ENCODE data around the gene ST14. TPM values are rescaled to one million over a fixed set of nuclear protein-coding genes. Genes with fewer than 3 reads are reported as not detected.

ST14 gene
- total RNA-seq, 1 experiment from 2014 or later, result 33.9 TPM

- ChIA-PET CTCF (interaction anchor here (1.1 kb wide), 1 partner anchor 45 kb away, joined by 3 read pairs; no protein-coding TSS in a partner anchor), POLR2A (no interaction called here)
- H3K4me3 Mint-ChIP-seq, result no peak overlapping the region
- H3K27me3 Mint-ChIP-seq (ENCODE audit: low read depth), result no peaks in the 10 kb centered on the region
- TF ChIP-seq, protein P1, sequence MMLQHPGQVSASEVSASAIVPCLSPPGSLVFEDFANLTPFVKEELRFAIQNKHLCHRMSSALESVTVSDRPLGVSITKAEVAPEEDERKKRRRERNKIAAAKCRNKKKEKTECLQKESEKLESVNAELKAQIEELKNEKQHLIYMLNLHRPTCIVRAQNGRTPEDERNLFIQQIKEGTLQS (CRISPR knock-in tag; conservative IDR thresholded peaks at IDR 0.05), result no peak
- TF ChIP-seq NR2C2 (CRISPR knock-in tag; IDR thresholded peaks at IDR 0.05) (no peak), CREB1 (CRISPR knock-in tag; IDR thresholded peaks at IDR 0.05) (no peak), GTF2I (CRISPR knock-in tag; conservative IDR thresholded peaks at IDR 0.05) (no peak), NR3C1 (CRISPR knock-in tag; conservative IDR thresholded peaks at IDR 0.05; ENCODE audit: low read depth) (no peak), PRRX2 (CRISPR knock-in tag; IDR thresholded peaks at IDR 0.05) (no peak), E2F1 (CRISPR knock-in tag; IDR thresholded peaks at IDR 0.05) (no peak), TP53 (CRISPR knock-in tag; IDR thresholded peaks at IDR 0.05) (no peak), MYBL2 (CRISPR knock-in tag; IDR thresholded peaks at IDR 0.05) (no peak), EMX1 (CRISPR knock-in tag; IDR thresholded peaks at IDR 0.05) (no peak), ZNF416 (CRISPR knock-in tag; IDR thresholded peaks at IDR 0.05) (no peak), JUN (CRISPR knock-in tag; IDR thresholded peaks at IDR 0.05) (no peak)
- TF ChIP-seq, protein P2, sequence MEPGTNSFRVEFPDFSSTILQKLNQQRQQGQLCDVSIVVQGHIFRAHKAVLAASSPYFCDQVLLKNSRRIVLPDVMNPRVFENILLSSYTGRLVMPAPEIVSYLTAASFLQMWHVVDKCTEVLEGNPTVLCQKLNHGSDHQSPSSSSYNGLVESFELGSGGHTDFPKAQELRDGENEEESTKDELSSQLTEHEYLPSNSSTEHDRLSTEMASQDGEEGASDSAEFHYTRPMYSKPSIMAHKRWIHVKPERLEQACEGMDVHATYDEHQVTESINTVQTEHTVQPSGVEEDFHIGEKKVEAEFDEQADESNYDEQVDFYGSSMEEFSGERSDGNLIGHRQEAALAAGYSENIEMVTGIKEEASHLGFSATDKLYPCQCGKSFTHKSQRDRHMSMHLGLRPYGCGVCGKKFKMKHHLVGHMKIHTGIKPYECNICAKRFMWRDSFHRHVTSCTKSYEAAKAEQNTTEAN (CRISPR knock-in tag; IDR thresholded peaks at IDR 0.05), result no peak
- TF ChIP-seq, protein P3, sequence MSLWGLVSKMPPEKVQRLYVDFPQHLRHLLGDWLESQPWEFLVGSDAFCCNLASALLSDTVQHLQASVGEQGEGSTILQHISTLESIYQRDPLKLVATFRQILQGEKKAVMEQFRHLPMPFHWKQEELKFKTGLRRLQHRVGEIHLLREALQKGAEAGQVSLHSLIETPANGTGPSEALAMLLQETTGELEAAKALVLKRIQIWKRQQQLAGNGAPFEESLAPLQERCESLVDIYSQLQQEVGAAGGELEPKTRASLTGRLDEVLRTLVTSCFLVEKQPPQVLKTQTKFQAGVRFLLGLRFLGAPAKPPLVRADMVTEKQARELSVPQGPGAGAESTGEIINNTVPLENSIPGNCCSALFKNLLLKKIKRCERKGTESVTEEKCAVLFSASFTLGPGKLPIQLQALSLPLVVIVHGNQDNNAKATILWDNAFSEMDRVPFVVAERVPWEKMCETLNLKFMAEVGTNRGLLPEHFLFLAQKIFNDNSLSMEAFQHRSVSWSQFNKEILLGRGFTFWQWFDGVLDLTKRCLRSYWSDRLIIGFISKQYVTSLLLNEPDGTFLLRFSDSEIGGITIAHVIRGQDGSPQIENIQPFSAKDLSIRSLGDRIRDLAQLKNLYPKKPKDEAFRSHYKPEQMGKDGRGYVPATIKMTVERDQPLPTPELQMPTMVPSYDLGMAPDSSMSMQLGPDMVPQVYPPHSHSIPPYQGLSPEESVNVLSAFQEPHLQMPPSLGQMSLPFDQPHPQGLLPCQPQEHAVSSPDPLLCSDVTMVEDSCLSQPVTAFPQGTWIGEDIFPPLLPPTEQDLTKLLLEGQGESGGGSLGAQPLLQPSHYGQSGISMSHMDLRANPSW (CRISPR knock-in tag; conservative IDR thresholded peaks at IDR 0.05; ENCODE audit: low read depth), result no peak
- TF ChIP-seq, protein P4, sequence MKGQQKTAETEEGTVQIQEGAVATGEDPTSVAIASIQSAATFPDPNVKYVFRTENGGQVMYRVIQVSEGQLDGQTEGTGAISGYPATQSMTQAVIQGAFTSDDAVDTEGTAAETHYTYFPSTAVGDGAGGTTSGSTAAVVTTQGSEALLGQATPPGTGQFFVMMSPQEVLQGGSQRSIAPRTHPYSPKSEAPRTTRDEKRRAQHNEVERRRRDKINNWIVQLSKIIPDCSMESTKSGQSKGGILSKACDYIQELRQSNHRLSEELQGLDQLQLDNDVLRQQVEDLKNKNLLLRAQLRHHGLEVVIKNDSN (CRISPR knock-in tag; IDR thresholded peaks at IDR 0.05), result no peak
- TF ChIP-seq, protein P5, sequence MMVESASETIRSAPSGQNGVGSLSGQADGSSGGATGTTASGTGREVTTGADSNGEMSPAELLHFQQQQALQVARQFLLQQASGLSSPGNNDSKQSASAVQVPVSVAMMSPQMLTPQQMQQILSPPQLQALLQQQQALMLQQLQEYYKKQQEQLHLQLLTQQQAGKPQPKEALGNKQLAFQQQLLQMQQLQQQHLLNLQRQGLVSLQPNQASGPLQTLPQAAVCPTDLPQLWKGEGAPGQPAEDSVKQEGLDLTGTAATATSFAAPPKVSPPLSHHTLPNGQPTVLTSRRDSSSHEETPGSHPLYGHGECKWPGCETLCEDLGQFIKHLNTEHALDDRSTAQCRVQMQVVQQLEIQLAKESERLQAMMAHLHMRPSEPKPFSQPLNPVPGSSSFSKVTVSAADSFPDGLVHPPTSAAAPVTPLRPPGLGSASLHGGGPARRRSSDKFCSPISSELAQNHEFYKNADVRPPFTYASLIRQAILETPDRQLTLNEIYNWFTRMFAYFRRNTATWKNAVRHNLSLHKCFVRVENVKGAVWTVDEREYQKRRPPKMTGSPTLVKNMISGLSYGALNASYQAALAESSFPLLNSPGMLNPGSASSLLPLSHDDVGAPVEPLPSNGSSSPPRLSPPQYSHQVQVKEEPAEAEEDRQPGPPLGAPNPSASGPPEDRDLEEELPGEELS (CRISPR knock-in tag; IDR thresholded peaks at IDR 0.05), result no peak
- H3K9me3 Mint-ChIP-seq, result no peaks in the 10 kb centered on the region
- H3K36me3 Mint-ChIP-seq, result no peaks in the 10 kb centered on the region
- H3K4me1 Mint-ChIP-seq, result no peaks in the 10 kb centered on the region
- H3K27ac Mint-ChIP-seq, result no peak overlapping the region
- DNase-seq (ENCODE audit: low spot score) (no peak), ATAC-seq (no peak)
These were observed 32.3 kb downstream of the ST14 start for GRCh38 chr11:130191896-130192295.

GRCh38 chr11:130192845-130193267, 33.3 kb downstream of the ST14 start:
- ChIA-PET CTCF (interaction anchor here (0.5 kb wide), 1 partner anchor 190 kb away, joined by 6 read pairs; the partner anchor contains the start of gene PRDM10), POLR2A (no interaction called here)
- no peak for DNase-seq (ENCODE audit: low spot score)
- H3K36me3 Mint-ChIP-seq, result no peaks in the 10 kb centered on the region
- no peak overlapping the region for H3K4me3 Mint-ChIP-seq
- H3K27me3 Mint-ChIP-seq (ENCODE audit: low read depth), result no peaks in the 10 kb centered on the region
- no peaks in the 10 kb centered on the region for H3K4me1 Mint-ChIP-seq
- TF ChIP-seq CBFB (CRISPR knock-in tag; IDR thresholded peaks at IDR 0.05; ENCODE audit: low read depth), result no peak
- no peak for TF ChIP-seq ELF4 (CRISPR knock-in tag; IDR thresholded peaks at IDR 0.05; ENCODE audit: low read depth)
- no peak for TF ChIP-seq NR1H2 (CRISPR knock-in tag; IDR thresholded peaks at IDR 0.05)
- TF ChIP-seq NFYB (CRISPR knock-in tag; conservative IDR thresholded peaks at IDR 0.05; ENCODE audit: low read depth), result no peak
- TF ChIP-seq JUN (CRISPR knock-in tag; IDR thresholded peaks at IDR 0.05), result no peak
- no peak for TF ChIP-seq AFF4 (CRISPR knock-in tag; IDR thresholded peaks at IDR 0.05; ENCODE audit: borderline replicate concordance)
- no peak for TF ChIP-seq NFATC4 (CRISPR knock-in tag; IDR thresholded peaks at IDR 0.05)
- TF ChIP-seq GABPB1 (CRISPR knock-in tag; IDR thresholded peaks at IDR 0.05), result no peak
- no peak for ATAC-seq
- no peaks in the 10 kb centered on the region for H3K9me3 Mint-ChIP-seq
- 0 out of 2 replicates have a peak overlapping the region, but pooled peaks have one; percentile 32 for H3K27ac Mint-ChIP-seq
